ENCODE measurements around the gene KIAA0825. TPM values are rescaled to one million over a fixed set of nuclear protein-coding genes. Genes with fewer than 3 reads are reported as not detected.
A peak's percentile ranks its signal among the peaks of the same experiment; 100 is the strongest.

Gene KIAA0825
- total and polyA plus RNA-seq, 2 donors (not counting 1 experiment from before 2014, with no cell fraction given) = 1.7 to 3.6 TPM

DNA sequence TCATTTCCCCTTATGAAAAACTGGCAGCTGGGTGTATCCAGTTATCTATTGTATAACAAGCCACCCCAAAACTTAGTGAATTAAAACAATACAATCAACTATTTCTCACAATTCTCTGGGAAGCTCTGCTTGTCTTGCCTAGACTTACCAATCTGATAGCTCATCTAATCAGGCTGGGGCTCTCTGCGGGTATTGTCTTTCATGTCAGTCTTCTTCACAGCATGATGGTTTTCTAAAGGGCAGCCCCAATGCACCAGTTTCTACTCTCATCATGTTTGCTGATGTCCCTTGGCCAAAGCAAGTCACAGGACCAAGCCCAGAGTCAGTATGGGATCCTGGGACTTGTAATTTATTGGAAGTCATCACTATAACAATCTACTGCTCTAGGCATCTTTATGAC, 433.5 kb downstream of the KIAA0825 start:
- H4K20me1 ChIP-seq (ENCODE audit: control insufficient read depth, extremely low read depth, insufficient read depth, low read length) = no peaks in the 10 kb centered on the region
- H3K36me3 ChIP-seq (ENCODE audit: control insufficient read depth, insufficient read depth, low read length) = no peaks in the 10 kb centered on the region
- no peak overlapping the region for H3K9ac ChIP-seq (ENCODE audit: insufficient read depth, low read length)
- no peak overlapping the region for H2AFZ ChIP-seq (ENCODE audit: low read length)
- H3K9me3 ChIP-seq (ENCODE audit: control insufficient read depth, insufficient read depth, low read depth, low read length) = no peaks in the 10 kb centered on the region
- H3K4me3 ChIP-seq (replicated peaks in 1 of 4; ENCODE audit: control extremely low read depth in 1 of 4, insufficient read depth in 1 of 4, low read depth in 3 of 4, low read length in 4 of 4) = no peak overlapping the region
- no peak overlapping the region for H3K27ac ChIP-seq (ENCODE audit: insufficient read depth, low read length)
- no peak for DNase-seq (ENCODE audit: low read depth in 2 of 2)
- no peaks in the 10 kb centered on the region for H3K27me3 ChIP-seq (ENCODE audit: control insufficient read depth, insufficient read depth, low read length)
- TF ChIP-seq, protein P1, sequence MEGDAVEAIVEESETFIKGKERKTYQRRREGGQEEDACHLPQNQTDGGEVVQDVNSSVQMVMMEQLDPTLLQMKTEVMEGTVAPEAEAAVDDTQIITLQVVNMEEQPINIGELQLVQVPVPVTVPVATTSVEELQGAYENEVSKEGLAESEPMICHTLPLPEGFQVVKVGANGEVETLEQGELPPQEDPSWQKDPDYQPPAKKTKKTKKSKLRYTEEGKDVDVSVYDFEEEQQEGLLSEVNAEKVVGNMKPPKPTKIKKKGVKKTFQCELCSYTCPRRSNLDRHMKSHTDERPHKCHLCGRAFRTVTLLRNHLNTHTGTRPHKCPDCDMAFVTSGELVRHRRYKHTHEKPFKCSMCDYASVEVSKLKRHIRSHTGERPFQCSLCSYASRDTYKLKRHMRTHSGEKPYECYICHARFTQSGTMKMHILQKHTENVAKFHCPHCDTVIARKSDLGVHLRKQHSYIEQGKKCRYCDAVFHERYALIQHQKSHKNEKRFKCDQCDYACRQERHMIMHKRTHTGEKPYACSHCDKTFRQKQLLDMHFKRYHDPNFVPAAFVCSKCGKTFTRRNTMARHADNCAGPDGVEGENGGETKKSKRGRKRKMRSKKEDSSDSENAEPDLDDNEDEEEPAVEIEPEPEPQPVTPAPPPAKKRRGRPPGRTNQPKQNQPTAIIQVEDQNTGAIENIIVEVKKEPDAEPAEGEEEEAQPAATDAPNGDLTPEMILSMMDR (conservative IDR thresholded peaks at IDR 0.05 in 1 of 2, IDR thresholded peaks at IDR 0.05 in 1 of 2; ENCODE audit: low read depth in 1 of 2, low read length in 2 of 2) = no peak
- no peak for TF ChIP-seq EZH2 (IDR thresholded peaks at IDR 0.05; ENCODE audit: low read length, missing control alignments)
- H3K79me2 ChIP-seq (ENCODE audit: control insufficient read depth, insufficient read depth, low read length) = no peaks in the 10 kb centered on the region
- H3K4me2 ChIP-seq (ENCODE audit: extremely low read depth, insufficient read depth, low read length) = no peak overlapping the region
- no peaks in the 10 kb centered on the region for H3K4me1 ChIP-seq (ENCODE audit: control insufficient read depth, extremely low read depth, insufficient read depth, low read length)

GRCh38 chr5:94181895-94182294, 436.5 kb downstream of the KIAA0825 start:
- H2AFZ ChIP-seq (ENCODE audit: low read length) = no peak overlapping the region
- H3K79me2 ChIP-seq (ENCODE audit: control insufficient read depth, insufficient read depth, low read length) = no peaks in the 10 kb centered on the region
- no peak overlapping the region for H3K27ac ChIP-seq (ENCODE audit: insufficient read depth, low read length)
- H4K20me1 ChIP-seq (ENCODE audit: control insufficient read depth, extremely low read depth, insufficient read depth, low read length) = no peaks in the 10 kb centered on the region
- DNase-seq (ENCODE audit: low read depth in 2 of 2) = peak in 1 of 2 donors; percentile 6
- H3K27me3 ChIP-seq (ENCODE audit: control insufficient read depth, insufficient read depth, low read length) = no peaks in the 10 kb centered on the region
- no peak overlapping the region for H3K9ac ChIP-seq (ENCODE audit: insufficient read depth, low read length)
- H3K9me3 ChIP-seq (ENCODE audit: control insufficient read depth, insufficient read depth, low read depth, low read length) = no peaks in the 10 kb centered on the region
- no peaks in the 10 kb centered on the region for H3K36me3 ChIP-seq (ENCODE audit: control insufficient read depth, insufficient read depth, low read length)
- H3K4me2 ChIP-seq (ENCODE audit: extremely low read depth, insufficient read depth, low read length) = no peak overlapping the region
- TF ChIP-seq EZH2 (IDR thresholded peaks at IDR 0.05; ENCODE audit: low read length, missing control alignments) = no peak
- TF ChIP-seq, protein P1 (conservative IDR thresholded peaks at IDR 0.05 in 1 of 2, IDR thresholded peaks at IDR 0.05 in 1 of 2; ENCODE audit: low read depth in 1 of 2, low read length in 2 of 2) = peak in 1 of 2 donors; percentile 17
- H3K4me1 ChIP-seq (ENCODE audit: control insufficient read depth, extremely low read depth, insufficient read depth, low read length) = no peaks in the 10 kb centered on the region
- no peak overlapping the region for H3K4me3 ChIP-seq (replicated peaks in 1 of 4; ENCODE audit: control extremely low read depth in 1 of 4, insufficient read depth in 1 of 4, low read depth in 3 of 4, low read length in 4 of 4)

DNA sequence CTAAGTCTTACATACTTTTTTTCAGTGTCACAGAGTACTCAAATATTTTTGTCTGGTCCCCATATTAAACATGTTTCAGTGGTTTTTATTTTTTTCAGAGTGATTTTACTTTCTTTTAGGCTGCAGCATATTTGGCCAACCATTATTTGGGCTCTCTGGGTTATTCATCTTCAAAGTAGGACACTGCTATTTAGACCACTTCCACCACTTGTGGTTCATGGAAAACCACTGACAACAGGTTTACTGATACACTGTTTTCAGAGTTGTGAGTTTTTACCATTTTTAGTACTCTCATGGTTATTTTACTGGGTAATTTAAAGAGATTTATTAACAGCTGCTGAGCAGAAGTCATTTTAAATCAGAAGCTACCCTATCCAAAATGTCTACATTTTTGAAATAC, 437.6 kb downstream of the KIAA0825 start:
- Histone ChIP-seq H4K20me1 (ENCODE audit: control insufficient read depth, extremely low read depth, insufficient read depth, low read length) (no peaks in the 10 kb centered on the region), H3K4me1 (ENCODE audit: control insufficient read depth, extremely low read depth, insufficient read depth, low read length) (no peaks in the 10 kb centered on the region), H3K27me3 (ENCODE audit: control insufficient read depth, insufficient read depth, low read length) (no peaks in the 10 kb centered on the region), H3K4me3 (replicated peaks in 1 of 4; ENCODE audit: control extremely low read depth in 1 of 4, insufficient read depth in 1 of 4, low read depth in 3 of 4, low read length in 4 of 4) (no peak overlapping the region), H3K9me3 (ENCODE audit: control insufficient read depth, insufficient read depth, low read depth, low read length) (no peaks in the 10 kb centered on the region), H2AFZ (ENCODE audit: low read length) (no peak overlapping the region), H3K27ac (ENCODE audit: insufficient read depth, low read length) (no peak overlapping the region), H3K9ac (ENCODE audit: insufficient read depth, low read length) (no peak overlapping the region), H3K36me3 (ENCODE audit: control insufficient read depth, insufficient read depth, low read length) (no peaks in the 10 kb centered on the region), H3K79me2 (ENCODE audit: control insufficient read depth, insufficient read depth, low read length) (no peaks in the 10 kb centered on the region), H3K4me2 (ENCODE audit: extremely low read depth, insufficient read depth, low read length) (no peak overlapping the region)
- TF ChIP-seq EZH2 (IDR thresholded peaks at IDR 0.05; ENCODE audit: low read length, missing control alignments) = no peak
- TF ChIP-seq, protein P1 (conservative IDR thresholded peaks at IDR 0.05 in 1 of 2, IDR thresholded peaks at IDR 0.05 in 1 of 2; ENCODE audit: low read depth in 1 of 2, low read length in 2 of 2) = no peak
- DNase-seq (ENCODE audit: low read depth in 2 of 2) = peak in 1 of 2 donors; percentile 64

Data from fibroblast of lung (primary cell).